Activated CD4-positive, alpha-beta memory T cell treated with anti-CD3 and anti-CD28 coated beads, Interleukin-2, amount 10 ng/mL, durations not matched to agents 7 days and 5 days (primary cell): ENCODE data around the gene HMX1. TPM values are rescaled to one million over a fixed set of nuclear protein-coding genes. Genes with fewer than 3 reads are reported as not detected.

Experiments
- CTCF ChIA-PET: fragments of 350-600 bp; sonication (Branson Sonifier 250); formaldehyde crosslinking; loops from one replicate; lab custom pipeline; 2021; ENCODE audit warnings: antibody characterized with exemption, inconsistent platforms; lab: Charles Lee
- POLR2A ChIA-PET: fragments of 350-600 bp; sonication (Branson Sonifier 250); formaldehyde crosslinking; loops from one replicate; lab custom pipeline; 2021; ENCODE audit warnings: antibody characterized with exemption; lab: Charles Lee
- DNase-seq: peaks from one replicate; pipeline ENCODE4 v3.0.0-alpha.2; 2020
- H3K27ac Mint-ChIP-seq: one replicate; pipeline ENCODE4 v1.8.0; 2021; ENCODE audit warnings: mild to moderate bottlenecking, mixed read lengths
- H3K27me3 Mint-ChIP-seq: one replicate; pipeline ENCODE4 v1.8.0; 2021; ENCODE audit warnings: mixed read lengths
- H3K36me3 Mint-ChIP-seq: one replicate; pipeline ENCODE4 v1.8.0; 2021; ENCODE audit warnings: low read depth, mixed read lengths
- H3K4me1 Mint-ChIP-seq: one replicate; pipeline ENCODE4 v1.8.0; 2021; ENCODE audit warnings: mixed read lengths
- H3K4me3 Mint-ChIP-seq: one replicate; pipeline ENCODE4 v1.8.0; 2021; ENCODE audit warnings: mild to moderate bottlenecking, mixed read lengths
- H3K9me3 Mint-ChIP-seq: one replicate; pipeline ENCODE4 v1.8.0; 2021; ENCODE audit warnings: mixed read lengths
- total RNA-seq, 2 experiments: library from RNA; stranded (reverse); gene quantifications; one replicate each; pipeline ENCODE4 v1.2.3, GENCODE V29; 2021

Gene HMX1
- total RNA-seq, 2 experiments from 2014 or later = not detected

GRCh38 chr4:8905773-8906667 lies 34.4 kb upstream of the HMX1 start:
- CTCF ChIA-PET = interaction anchor here (1.7 kb wide), 1 partner anchor 12 kb away, joined by 3 read pairs; no protein-coding TSS in a partner anchor
- Mint-ChIP-seq H3K27me3 (no peaks in the 10 kb centered on the region), H3K4me1 (no peaks in the 10 kb centered on the region), H3K27ac (no peak overlapping the region), H3K9me3 (peaks cover 13% of the 10 kb centered on the region), H3K4me3 (no peak overlapping the region), H3K36me3 (no peaks in the 10 kb centered on the region)
- POLR2A ChIA-PET = no interaction called here
- no peak for DNase-seq

GRCh38 chr4:8905226-8905772 lies 33.7 kb upstream of the HMX1 start:
- no peak overlapping the region for H3K27ac Mint-ChIP-seq
- peaks cover 13% of the 10 kb centered on the region for H3K9me3 Mint-ChIP-seq
- no peak for DNase-seq
- no peaks in the 10 kb centered on the region for H3K27me3 Mint-ChIP-seq
- H3K4me1 Mint-ChIP-seq = no peaks in the 10 kb centered on the region
- CTCF ChIA-PET = interaction anchor here (1.7 kb wide), 1 partner anchor 13 kb away, joined by 3 read pairs; no protein-coding TSS in a partner anchor
- no peaks in the 10 kb centered on the region for H3K36me3 Mint-ChIP-seq
- H3K4me3 Mint-ChIP-seq = no peak overlapping the region
- POLR2A ChIA-PET = no interaction called here

GRCh38 chr4:8904666-8905065 lies 33.0 kb upstream of the HMX1 start:
- Mint-ChIP-seq H3K4me1 (no peaks in the 10 kb centered on the region), H3K27ac (no peak overlapping the region), H3K9me3 (peaks cover 13% of the 10 kb centered on the region), H3K27me3 (no peaks in the 10 kb centered on the region), H3K4me3 (no peak overlapping the region), H3K36me3 (no peaks in the 10 kb centered on the region)
- CTCF ChIA-PET = interaction anchor here (1.7 kb wide), 1 partner anchor 13 kb away, joined by 3 read pairs; no protein-coding TSS in a partner anchor
- DNase-seq = no peak
- POLR2A ChIA-PET = no interaction called here

GRCh38 chr4:8904041-8904501 lies 32.4 kb upstream of the HMX1 start:
- POLR2A ChIA-PET = no interaction called here
- CTCF ChIA-PET = no interaction called here
- Mint-ChIP-seq H3K27ac (no peak overlapping the region), H3K36me3 (no peaks in the 10 kb centered on the region), H3K4me3 (no peak overlapping the region), H3K9me3 (peaks cover 13% of the 10 kb centered on the region), H3K27me3 (no peaks in the 10 kb centered on the region), H3K4me1 (no peaks in the 10 kb centered on the region)
- DNase-seq = no peak

DNA sequence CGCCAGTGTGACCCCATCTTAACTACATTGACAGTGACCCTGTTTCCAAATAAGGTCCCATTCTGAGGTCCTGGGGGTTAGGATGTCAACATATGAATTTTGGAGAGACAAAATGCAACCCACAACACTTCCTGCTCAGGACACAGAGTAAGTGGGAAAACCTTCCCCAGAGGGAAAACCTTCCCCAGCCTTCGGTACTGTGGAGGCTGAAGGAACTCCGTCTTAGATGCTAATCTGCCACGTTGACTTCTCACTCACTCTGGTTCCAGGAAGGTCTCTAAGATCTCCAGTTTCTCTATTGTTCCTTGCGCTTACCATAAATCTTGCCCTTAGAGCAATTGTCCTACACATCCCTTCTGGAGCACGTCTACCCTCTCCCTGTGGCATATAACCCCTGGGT lies 29.7 kb upstream of the HMX1 start:
- Mint-ChIP-seq H3K27ac (no peak overlapping the region), H3K27me3 (peaks cover 2% of the 10 kb centered on the region), H3K36me3 (no peaks in the 10 kb centered on the region), H3K9me3 (peaks cover 10% of the 10 kb centered on the region), H3K4me3 (no peak overlapping the region), H3K4me1 (no peaks in the 10 kb centered on the region)
- ChIA-PET POLR2A (no interaction called here), CTCF (no interaction called here)
- no peak for DNase-seq

GRCh38 chr4:8900588-8900987 lies 28.9 kb upstream of the HMX1 start:
- POLR2A ChIA-PET = no interaction called here
- Mint-ChIP-seq H3K27me3 (peaks cover 2% of the 10 kb centered on the region), H3K4me1 (no peaks in the 10 kb centered on the region), H3K27ac (no peak overlapping the region), H3K9me3 (peaks cover 10% of the 10 kb centered on the region), H3K4me3 (no peak overlapping the region), H3K36me3 (no peaks in the 10 kb centered on the region)
- CTCF ChIA-PET = no interaction called here
- no peak for DNase-seq

DNA sequence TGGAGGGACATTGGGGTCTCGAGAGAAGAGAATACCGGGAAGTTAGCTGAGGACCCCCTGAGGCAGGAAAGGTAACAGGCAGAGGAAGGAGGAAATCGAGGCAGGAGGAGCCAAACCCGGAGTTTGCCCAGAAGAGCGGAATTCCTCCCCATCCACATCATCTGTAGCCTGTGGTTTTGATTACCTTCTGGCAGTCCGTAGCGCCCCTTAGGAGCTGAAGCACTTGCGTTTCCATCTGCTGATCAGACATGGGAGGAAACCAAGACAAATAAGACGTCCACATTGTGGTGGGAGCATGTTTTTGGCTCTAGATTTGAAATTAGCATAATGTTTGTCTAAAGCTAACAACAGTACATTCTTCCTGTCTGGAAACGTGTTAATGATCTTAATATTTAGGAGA lies 26.8 kb upstream of the HMX1 start:
- H3K4me3 Mint-ChIP-seq = no peak overlapping the region
- no peak for DNase-seq
- ChIA-PET CTCF (no interaction called here), POLR2A (no interaction called here)
- H3K4me1 Mint-ChIP-seq = no peaks in the 10 kb centered on the region
- H3K27ac Mint-ChIP-seq = no peak overlapping the region
- H3K36me3 Mint-ChIP-seq = no peaks in the 10 kb centered on the region
- H3K9me3 Mint-ChIP-seq = peaks cover 10% of the 10 kb centered on the region
- peaks cover 12% of the 10 kb centered on the region for H3K27me3 Mint-ChIP-seq

- no peak overlapping the region for H3K27ac Mint-ChIP-seq
- ChIA-PET CTCF (no interaction called here), POLR2A (no interaction called here)
- H3K36me3 Mint-ChIP-seq = no peaks in the 10 kb centered on the region
- H3K4me1 Mint-ChIP-seq = no peaks in the 10 kb centered on the region
- peaks cover 14% of the 10 kb centered on the region for H3K27me3 Mint-ChIP-seq
- H3K4me3 Mint-ChIP-seq = no peak overlapping the region
- peaks cover 10% of the 10 kb centered on the region for H3K9me3 Mint-ChIP-seq
- DNase-seq = no peak
Observed at GRCh38 chr4:8897251-8898167, 25.9 kb upstream of the HMX1 start.

DNA sequence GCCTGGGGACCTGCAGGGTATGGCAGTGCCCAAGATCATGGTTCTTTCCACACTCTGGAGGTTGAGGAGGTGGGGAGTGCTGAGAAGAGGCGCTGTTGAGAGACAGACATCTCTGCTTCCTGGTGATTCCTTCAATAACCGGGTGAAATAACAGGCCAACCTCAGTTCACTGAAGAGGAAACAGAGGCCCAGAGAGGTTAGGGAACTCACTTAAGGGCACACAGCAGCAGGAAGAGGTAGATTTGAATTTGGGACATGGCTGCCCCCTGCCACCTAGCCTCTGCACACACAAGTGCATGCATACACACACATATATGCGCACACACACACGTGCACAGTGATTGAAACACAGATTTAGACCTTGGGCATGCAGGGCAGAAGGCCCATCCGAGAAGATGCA lies 24.9 kb upstream of the HMX1 start:
- H3K36me3 Mint-ChIP-seq = no peaks in the 10 kb centered on the region
- H3K4me3 Mint-ChIP-seq = no peak overlapping the region
- peaks cover 6% of the 10 kb centered on the region for H3K9me3 Mint-ChIP-seq
- CTCF ChIA-PET = no interaction called here
- no peak for DNase-seq
- no peak overlapping the region for H3K27ac Mint-ChIP-seq
- POLR2A ChIA-PET = no interaction called here
- H3K27me3 Mint-ChIP-seq = peaks cover 18% of the 10 kb centered on the region
- H3K4me1 Mint-ChIP-seq = no peaks in the 10 kb centered on the region

GRCh38 chr4:8896071-8896470 lies 24.4 kb upstream of the HMX1 start:
- ChIA-PET POLR2A (no interaction called here), CTCF (no interaction called here)
- Mint-ChIP-seq H3K4me1 (no peaks in the 10 kb centered on the region), H3K4me3 (no peak overlapping the region), H3K27me3 (peaks cover 22% of the 10 kb centered on the region), H3K27ac (no peak overlapping the region), H3K9me3 (peaks cover 1% of the 10 kb centered on the region), H3K36me3 (no peaks in the 10 kb centered on the region)
- no peak for DNase-seq

- H3K36me3 Mint-ChIP-seq = no peaks in the 10 kb centered on the region
- no peaks in the 10 kb centered on the region for H3K9me3 Mint-ChIP-seq
- no peak overlapping the region for H3K4me3 Mint-ChIP-seq
- H3K4me1 Mint-ChIP-seq = no peaks in the 10 kb centered on the region
- POLR2A ChIA-PET = no interaction called here
- H3K27ac Mint-ChIP-seq = no peak overlapping the region
- H3K27me3 Mint-ChIP-seq = peaks cover 28% of the 10 kb centered on the region
- CTCF ChIA-PET = no interaction called here
- DNase-seq = no peak
Observed at GRCh38 chr4:8895295-8895694, 23.7 kb upstream of the HMX1 start.

GRCh38 chr4:8894424-8894816 lies 22.8 kb upstream of the HMX1 start:
- no peaks in the 10 kb centered on the region for H3K4me1 Mint-ChIP-seq
- DNase-seq = no peak
- CTCF ChIA-PET = no interaction called here
- H3K27ac Mint-ChIP-seq = no peak overlapping the region
- H3K4me3 Mint-ChIP-seq = no peak overlapping the region
- H3K27me3 Mint-ChIP-seq = peaks cover 30% of the 10 kb centered on the region
- POLR2A ChIA-PET = no interaction called here
- no peaks in the 10 kb centered on the region for H3K9me3 Mint-ChIP-seq
- no peaks in the 10 kb centered on the region for H3K36me3 Mint-ChIP-seq
